Ovary (tissue), 9 donors: ENCODE data around the gene FBXO17. TPM values are rescaled to one million over a fixed set of nuclear protein-coding genes. Genes with fewer than 3 reads are reported as not detected.

Source experiments
- DNase-seq, 5 donors: peaks; one replicate each; pipeline ENCODE4 v3.0.0-alpha.2; 2019 to 2020
- H3K27ac ChIP-seq, 2 donors: fragments of 200-600 bp; one replicate each; pipeline versions ENCODE4 v1.5.1 to v1.8.0; 2019 to 2022
- H3K27me3 ChIP-seq: fragments of 200-600 bp; one replicate; pipeline ENCODE4 v1.8.0; 2022
- H3K36me3 ChIP-seq: fragments of 200-600 bp; sonication (generic); one replicate; pipeline ENCODE4 v1.5.1; 2019
- H3K4me1 ChIP-seq: one replicate; pipeline ENCODE4 v1.8.1; 2013; ENCODE audit warnings: mild to moderate bottlenecking, moderate library complexity; ENCODE audit not compliant: insufficient read depth
- H3K4me3 ChIP-seq: fragments of 200-600 bp; sonication (generic); one replicate; pipeline ENCODE4 v1.5.1; 2017
- H3K9me3 ChIP-seq, 2 donors: fragments of 200-600 bp in 1 of 2; sonication (generic) in 1 of 2; one replicate each; pipeline versions ENCODE4 v1.5.1 to v1.8.1; 2013 to 2019; ENCODE audit warnings: mild to moderate bottlenecking in 1 of 2, moderate library complexity in 1 of 2
- EP300 ChIP-seq: sonication (generic); formaldehyde crosslinking; IDR thresholded peaks from one replicate; pipeline ENCODE4 v1.6.1; 2017; ENCODE audit warnings: antibody characterized with exemption
- POLR2A ChIP-seq: fragments of 450-650 bp; IDR thresholded peaks from one replicate; pipeline ENCODE4 v1.6.1; 2017; ENCODE audit warnings: antibody characterized with exemption, mild to moderate bottlenecking, moderate library complexity
- WGBS, 3 donors: extraction: QIAGEN DNeasy Blood & Tissue Kit in 1 of 3; methylation state at CpG; one replicate each; pipeline versions ENCODE4 v1.1.5 to v1.1.7; 2013 to 2017; 5-methylcytosine and 5-hydroxymethylcytosine counted together
- intact Hi-C, 4 donors: fragments of 100-400 bp; cut with DNase I; formaldehyde crosslinking; loops; one replicate each; pipeline versions ENCODE4 v1.11.0 to v1.15.1; 2022 to 2023
- polyA plus RNA-seq, 2 donors: library from polyadenylated mRNA; stranded (reverse); fragments of 200-250 nt in 1 of 2; fragments of 350-450 nt in 1 of 2; fragmentation: Illumina TruSeq in 1 of 2; extraction: RNeasy Lipid Tissue Mini Kit (QIAGEN cat#74804) in 1 of 2; gene quantifications; one replicate each; pipeline ENCODE4 v1.2.3, GENCODE V29; 2013 to 2014
- total RNA-seq, 7 donors: library from RNA; depleted of rRNA in 2 of 7; stranded (reverse); fragments of >200 nt in 2 of 7; fragmentation: NEBNext Ultra II Directional in 3 of 7; extraction: Animal tissue kit (Norgen Biotek cat#: 25700) in 3 of 7; gene quantifications; one replicate each; pipeline versions ENCODE4 v1.1.0 to v1.2.4, GENCODE V29; 2016 to 2023
- TF ChIP-seq, protein P1 (sequence below), 3 donors: fragments of 450-650 bp in 2 of 3; fragments of 200-600 bp in 1 of 3; IDR thresholded peaks; one replicate each; pipeline versions ENCODE4 v1.5.1 to v1.8.0; 2016 to 2022; ENCODE audit warnings: antibody characterized with exemption in 3 of 3, mild to moderate bottlenecking in 1 of 3
- donor health status: DM: no; HTN: no; CAD: no; lungs with moderate emphysema.
- donor health status: DM: no; HTN: no; CAD: no.
- donor health status: Bipolar disorder and iron deficiency.
- donor health status: DM: yes; HTN: yes; CAD: no.
- donor health status: DM: no; HTN: no; CAD: no.
- donor health status: DM: yes; HTN: yes; CAD: no.

FBXO17 gene
- total and polyA plus RNA-seq, 9 donors, result 26.7 to 52.2 (median 36.1) TPM

DNA sequence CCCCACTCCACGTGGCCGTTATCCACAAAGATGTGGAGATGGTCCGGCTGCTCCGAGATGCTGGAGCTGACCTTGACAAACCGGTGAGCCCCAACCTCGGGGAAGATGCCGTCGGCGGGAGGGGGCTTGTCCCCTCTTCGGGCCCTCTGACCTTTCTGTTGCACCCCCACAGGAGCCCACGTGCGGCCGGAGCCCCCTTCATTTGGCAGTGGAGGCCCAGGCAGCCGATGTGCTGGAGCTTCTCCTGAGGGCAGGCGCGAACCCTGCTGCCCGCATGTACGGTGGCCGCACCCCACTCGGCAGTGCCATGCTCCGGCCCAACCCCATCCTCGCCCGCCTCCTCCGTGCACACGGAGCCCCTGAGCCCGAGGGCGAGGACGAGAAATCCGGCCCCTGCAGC, 68.3 kb downstream of the FBXO17 start:
- no peak for TF ChIP-seq POLR2A
- TF ChIP-seq, protein P1, sequence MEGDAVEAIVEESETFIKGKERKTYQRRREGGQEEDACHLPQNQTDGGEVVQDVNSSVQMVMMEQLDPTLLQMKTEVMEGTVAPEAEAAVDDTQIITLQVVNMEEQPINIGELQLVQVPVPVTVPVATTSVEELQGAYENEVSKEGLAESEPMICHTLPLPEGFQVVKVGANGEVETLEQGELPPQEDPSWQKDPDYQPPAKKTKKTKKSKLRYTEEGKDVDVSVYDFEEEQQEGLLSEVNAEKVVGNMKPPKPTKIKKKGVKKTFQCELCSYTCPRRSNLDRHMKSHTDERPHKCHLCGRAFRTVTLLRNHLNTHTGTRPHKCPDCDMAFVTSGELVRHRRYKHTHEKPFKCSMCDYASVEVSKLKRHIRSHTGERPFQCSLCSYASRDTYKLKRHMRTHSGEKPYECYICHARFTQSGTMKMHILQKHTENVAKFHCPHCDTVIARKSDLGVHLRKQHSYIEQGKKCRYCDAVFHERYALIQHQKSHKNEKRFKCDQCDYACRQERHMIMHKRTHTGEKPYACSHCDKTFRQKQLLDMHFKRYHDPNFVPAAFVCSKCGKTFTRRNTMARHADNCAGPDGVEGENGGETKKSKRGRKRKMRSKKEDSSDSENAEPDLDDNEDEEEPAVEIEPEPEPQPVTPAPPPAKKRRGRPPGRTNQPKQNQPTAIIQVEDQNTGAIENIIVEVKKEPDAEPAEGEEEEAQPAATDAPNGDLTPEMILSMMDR (IDR thresholded peaks at IDR 0.05), result no peak
- no peak for TF ChIP-seq EP300
- H3K27me3 ChIP-seq, result no peaks in the 10 kb centered on the region
- DNase-seq, result no peak
- 87 to 90% (median 89%) methylated on average over 26 to 29 of the region's 29 CpGs for WGBS, 3 donors
- intact Hi-C loops, result no loop called here
- H3K36me3 ChIP-seq, result no peaks in the 10 kb centered on the region
- H3K4me1 ChIP-seq, result no peaks in the 10 kb centered on the region
- H3K27ac ChIP-seq, result no peak overlapping the region
- no peaks in the 10 kb centered on the region for H3K9me3 ChIP-seq
- no peak overlapping the region for H3K4me3 ChIP-seq

DNA sequence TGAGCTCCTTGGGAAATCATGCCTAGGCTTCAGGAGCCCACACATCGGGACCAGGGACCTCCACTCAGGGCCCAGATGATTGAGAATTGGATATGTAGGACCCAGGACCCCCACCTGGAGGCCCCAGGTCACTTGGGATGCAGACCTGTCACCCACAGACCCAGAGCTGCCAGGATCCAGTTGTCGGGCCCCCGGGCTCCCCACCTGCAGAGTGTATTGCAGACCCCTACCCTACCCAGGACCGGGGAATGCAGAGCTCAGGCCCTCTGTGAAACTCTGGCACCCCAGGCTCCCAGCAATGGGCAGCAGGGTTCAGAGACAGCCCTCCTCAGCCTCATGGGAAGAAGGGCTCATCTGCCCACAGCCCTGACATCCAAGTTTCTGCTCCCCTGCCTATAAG, 69.9 kb downstream of the FBXO17 start:
- Histone ChIP-seq H3K4me3 (no peak overlapping the region), H3K27me3 (no peaks in the 10 kb centered on the region), H3K36me3 (no peaks in the 10 kb centered on the region), H3K9me3 (no peaks in the 10 kb centered on the region), H3K4me1 (no peaks in the 10 kb centered on the region), H3K27ac (no peak overlapping the region)
- WGBS, 3 donors, result 90 to 98% (median 93%) methylated on average over 4 of the region's 4 CpGs
- intact Hi-C loops, result no loop called here
- no peak for DNase-seq
- TF ChIP-seq POLR2A (no peak), EP300 (no peak)
- TF ChIP-seq, protein P1 (IDR thresholded peaks at IDR 0.05), result no peak

DNA sequence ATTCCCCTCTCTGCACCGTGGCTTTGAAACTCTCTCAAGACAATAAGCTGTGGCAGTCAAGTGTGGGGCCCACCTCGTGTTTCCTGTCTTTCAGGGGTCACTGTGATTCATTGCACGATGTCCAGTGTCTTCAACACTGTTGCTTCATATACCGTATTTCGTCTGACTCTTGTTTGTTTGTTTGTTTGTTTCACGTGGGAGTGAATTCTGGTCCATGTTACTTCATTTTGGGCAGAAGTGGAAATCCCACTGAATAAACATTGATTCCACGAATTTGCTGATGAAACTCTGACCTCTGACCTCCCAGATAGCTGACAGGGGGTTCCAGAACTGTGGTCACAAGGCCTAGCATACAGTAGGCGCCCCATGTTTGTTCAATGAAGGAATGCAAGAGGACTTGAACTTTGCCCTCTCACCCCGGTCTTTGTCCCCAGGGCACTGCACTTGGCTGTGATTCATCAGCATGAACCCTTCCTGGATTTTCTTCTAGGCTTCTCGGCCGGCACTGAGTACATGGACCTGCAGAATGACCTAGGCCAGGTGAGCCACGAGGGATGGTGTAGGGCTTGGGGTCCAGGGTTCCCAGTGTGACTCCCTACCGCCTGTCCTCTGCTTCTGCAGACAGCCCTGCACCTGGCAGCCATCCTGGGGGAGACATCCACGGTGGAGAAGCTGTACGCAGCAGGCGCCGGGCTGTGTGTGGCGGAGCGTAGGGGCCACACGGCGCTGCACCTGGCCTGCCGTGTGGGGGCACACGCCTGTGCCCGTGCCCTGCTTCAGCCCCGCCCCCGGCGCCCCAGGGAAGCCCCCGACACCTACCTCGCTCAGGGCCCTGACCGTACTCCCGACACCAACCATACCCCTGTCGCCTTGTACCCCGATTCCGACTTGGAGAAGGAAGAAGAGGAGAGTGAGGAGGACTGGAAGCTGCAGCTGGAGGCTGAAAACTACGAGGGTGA, 70.7 kb downstream of the FBXO17 start:
- WGBS, 3 donors, result 86 to 88% (median 86%) methylated on average over 35 of the region's 35 CpGs
- Histone ChIP-seq H3K27me3 (no peaks in the 10 kb centered on the region), H3K4me1 (no peaks in the 10 kb centered on the region), H3K27ac (no peak overlapping the region), H3K9me3 (no peaks in the 10 kb centered on the region), H3K4me3 (no peak overlapping the region), H3K36me3 (no peaks in the 10 kb centered on the region)
- intact Hi-C loops, result no loop called here
- TF ChIP-seq, protein P1 (IDR thresholded peaks at IDR 0.05), result no peak
- TF ChIP-seq EP300, result no peak
- no peak for TF ChIP-seq POLR2A
- no peak for DNase-seq

DNA sequence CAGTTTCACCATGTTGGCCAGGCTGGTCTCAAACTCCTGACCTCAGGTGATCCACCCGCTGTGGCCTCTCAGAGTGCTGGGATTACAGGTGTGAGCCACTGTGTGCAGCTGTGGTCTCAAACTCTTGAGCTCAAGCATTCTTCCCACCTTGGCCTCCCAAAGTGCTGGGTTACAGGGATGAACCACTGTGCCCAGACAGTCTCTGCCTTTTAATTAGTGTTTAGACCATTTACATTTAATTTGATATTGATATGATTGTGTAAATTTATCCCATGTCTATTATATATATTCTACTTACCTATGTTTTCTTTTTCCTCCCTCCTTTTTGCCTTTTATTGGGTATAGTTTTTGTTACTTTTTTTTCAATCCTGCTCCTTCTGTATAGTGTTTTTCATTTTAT, 73.9 kb downstream of the FBXO17 start:
- no peak for DNase-seq
- Histone ChIP-seq H3K27ac (no peak overlapping the region), H3K4me1 (peaks cover 2% of the 10 kb centered on the region), H3K27me3 (no peaks in the 10 kb centered on the region), H3K36me3 (no peaks in the 10 kb centered on the region), H3K4me3 (no peak overlapping the region), H3K9me3 (no peaks in the 10 kb centered on the region)
- WGBS, 3 donors, result 93 to 100% (median 96%) methylated on average over 1 of the region's 1 CpG
- TF ChIP-seq POLR2A (no peak), EP300 (no peak)
- TF ChIP-seq, protein P1 (IDR thresholded peaks at IDR 0.05), result no peak
- intact Hi-C loops, result no loop called here
